HG02885 (cell line): ENCODE measurements around the gene ACTN1.
"Not testable (repeated sequence)": the region's sequence is repeated elsewhere in the genome, so short reads cannot be mapped to it uniquely, and the experiment has no call there.

Experiments
- ATAC-seq: cut with Tn5 transposase; IDR thresholded peaks from one replicate; pipeline ENCODE4 v1.9.1; 2021; ENCODE audit warnings: mild to moderate bottlenecking; ENCODE audit not compliant: unreplicated experiment, poor library complexity

The ACTN1 gene

DNA sequence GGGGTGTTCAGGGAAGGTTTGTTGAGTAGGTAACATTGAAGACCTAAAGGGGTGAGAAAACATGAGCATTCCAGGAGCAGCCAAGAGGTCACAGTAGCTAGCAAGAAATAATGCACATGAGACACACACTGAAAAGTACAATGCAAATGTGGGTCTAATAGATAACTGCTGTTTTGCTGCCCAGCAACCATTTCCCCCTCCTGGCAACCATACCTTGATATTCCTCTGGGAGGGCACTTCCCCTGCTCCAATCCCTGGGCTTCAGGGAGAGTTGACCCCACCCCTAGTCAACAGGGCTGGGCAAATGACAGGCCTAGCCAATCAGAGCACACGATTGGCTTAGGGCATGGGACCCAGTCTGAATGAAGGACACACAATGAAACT lies 8.5 kb upstream of the ACTN1 start:
- ATAC-seq, result no peak

DNA sequence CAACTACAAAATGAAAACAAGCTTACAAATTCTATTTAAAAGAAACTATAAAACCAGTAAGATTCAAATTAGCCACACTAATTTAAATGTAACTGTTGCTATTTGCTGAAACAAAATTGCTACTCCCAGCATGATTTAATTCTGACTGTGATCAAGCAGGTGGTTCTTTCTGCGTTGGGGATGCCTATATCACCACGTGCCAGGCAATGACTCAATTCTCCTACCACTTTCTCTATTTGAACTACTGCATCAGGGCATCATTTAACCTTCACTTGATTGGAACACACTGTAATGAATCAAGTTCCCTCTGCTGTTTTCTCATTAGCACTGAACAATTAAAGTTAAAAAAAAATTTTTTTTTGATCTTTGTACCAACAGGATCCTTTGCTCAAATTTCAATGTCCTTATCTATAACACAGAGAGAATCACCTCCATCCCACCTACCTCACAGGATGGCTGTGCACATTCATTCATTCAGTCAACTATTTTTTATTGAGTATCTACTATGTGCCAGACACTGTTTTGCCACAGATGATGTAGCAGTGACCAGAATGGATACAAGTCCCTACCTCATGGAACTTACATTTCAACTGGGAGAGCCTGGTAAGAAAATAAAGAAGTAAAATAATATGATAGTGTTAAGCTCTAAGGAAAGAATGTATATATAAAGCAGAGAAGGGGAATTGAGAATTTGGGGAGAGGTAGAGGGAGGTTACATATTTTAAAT lies 8.0 kb upstream of the ACTN1 start:
- ATAC-seq, result no peak

DNA sequence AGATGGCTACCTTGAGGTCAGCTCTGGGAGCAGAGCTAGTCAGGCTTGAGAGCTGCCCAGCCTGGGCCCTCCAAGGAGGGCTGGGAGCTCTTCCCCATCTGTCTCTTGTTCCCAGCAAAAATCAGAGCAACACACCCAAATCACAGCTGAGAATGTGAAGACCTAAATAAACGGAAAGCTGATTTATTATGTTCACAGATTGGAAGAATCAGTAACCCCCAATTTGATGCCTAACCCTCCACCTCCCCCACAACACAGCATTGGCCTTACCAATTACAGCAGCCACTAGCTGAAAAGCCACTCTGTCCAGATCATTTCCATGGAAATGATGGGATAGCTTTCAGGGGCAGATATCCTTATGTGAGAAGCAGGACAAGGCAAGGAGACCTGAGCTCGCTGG lies 7.1 kb upstream of the ACTN1 start:
- ATAC-seq, result no peak

DNA sequence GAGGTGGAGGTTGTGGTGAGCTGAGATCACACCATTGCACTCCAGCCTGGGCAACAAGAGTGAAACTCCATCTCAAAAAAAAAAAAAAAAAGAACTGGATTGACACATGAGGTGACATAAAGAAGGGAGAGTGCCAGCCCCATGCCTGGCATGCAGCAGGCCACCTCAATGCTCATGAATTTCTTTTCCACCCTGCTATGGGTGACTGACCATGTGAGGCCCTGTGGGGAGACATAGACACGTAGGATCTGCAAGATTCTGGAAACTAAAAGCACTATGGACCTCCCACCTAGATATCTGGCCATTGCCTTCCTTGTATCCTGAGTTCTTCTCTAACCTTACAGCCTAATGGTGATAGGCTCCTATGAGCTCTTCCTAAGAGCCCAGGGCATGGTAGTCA lies 5.6 kb upstream of the ACTN1 start:
- no peak for ATAC-seq

DNA sequence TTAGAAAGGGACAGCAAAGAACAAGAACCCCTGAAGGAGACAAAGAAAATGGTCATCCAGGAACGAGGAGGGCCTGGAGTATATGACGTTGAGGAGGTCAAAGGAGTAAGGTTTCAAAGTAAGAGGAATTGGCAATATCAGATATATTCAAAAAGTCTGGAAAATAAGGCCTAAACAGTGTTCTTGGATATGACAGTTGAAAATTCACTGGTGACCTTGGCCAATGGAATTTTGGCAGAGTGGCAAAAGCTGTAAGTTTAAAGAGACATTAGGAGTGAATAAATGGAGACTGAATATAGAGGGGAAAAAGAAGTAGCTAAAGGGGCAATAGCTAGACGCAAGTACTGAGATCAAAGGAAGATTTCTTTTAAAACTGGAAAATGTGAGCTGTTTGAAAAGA lies 4.1 kb upstream of the ACTN1 start:
- no peak for ATAC-seq

DNA sequence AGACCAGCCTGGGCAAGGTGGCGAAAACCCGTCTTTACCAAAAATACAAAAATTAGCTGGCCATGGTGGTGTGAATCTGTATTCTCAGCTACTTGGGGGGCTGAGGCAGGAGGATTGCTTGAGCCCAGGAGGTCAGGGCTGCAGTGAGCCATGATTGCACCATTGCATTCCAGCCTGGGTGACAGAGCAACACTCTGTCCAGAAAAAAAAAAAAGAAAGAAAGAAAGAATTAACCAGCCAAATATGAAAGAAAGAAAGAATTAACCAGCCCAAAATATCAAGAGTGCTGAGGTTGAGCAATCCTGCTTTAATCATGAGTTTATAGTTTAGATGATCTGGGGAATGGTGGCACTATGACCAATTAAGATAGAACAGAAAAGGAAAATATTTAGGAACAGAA lies 3.5 kb upstream of the ACTN1 start:
- no peak for ATAC-seq

DNA sequence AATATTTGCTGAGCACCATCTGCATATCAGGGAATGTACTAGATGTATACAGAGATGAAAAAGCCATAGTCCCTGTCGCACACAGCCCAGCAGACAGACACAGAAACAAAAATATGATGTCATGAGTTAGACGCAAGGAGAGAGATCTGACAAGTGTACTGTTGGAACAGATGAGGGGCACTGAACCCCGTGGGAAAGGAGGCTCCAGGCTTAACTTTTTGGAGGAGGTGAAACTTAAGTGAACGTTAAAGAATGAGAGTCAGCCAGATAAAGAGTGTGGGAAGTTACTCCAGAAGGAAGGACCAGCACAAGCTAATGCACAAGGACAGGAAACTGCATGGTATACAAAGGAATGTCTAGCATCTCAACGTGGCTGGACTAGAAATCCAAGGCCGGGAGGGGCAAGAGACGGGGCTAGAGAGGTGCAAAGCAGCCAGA lies 2.5 kb upstream of the ACTN1 start:
- no peak for ATAC-seq

DNA sequence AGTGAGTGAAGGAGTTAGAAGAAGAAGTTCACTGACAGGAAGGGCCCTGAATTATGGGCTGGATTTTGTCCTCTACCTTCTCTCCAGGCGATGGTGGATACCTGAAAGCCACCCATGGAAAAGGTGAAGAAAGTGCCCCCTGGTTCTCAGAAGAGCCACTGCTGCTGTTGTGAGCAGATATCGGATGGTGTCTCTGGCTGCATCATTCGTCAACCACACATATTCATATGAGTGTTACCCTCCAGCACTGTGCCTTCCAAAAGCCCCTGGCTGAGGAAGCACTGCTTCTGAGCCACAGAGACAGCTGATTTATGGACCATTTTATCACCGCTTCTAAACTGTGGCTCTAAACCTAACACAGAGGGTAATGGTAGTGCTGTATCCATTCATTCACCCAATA lies 2.0 kb upstream of the ACTN1 start:
- no peak for ATAC-seq

DNA sequence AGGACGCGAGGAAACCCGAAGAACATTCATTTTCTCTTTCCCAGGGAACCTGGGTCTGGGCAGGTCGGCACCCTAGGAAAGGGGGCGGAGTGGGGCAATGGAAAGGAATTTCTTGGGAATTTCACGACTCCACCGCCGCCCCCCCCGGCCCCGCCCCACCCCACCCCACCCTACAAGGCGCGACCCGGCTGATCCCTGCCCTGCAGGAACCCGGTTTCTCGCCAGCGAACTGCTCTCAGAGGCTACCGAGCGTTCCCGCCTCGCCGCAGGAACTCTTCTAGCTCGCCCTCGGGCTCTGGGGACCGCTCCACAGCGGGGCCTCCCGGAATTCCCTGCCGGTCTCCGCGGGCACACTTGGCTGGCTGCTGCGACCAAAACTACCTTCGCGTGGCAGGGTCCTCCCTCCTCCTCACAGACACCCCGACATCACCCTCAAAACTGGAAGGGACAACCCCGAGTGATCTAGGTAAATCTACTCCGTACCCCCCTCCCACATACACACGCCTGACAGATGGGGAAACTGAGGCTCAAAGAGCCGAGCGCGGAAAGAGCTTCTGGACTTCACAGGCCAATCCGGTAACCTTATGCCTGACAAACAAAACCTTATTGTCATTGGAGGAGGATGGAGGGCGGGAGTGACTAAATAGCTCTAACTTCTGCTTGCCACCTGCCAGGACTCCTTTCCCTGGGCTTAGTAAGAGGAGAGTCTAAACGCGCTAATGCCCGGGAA lies 785 bp upstream of the ACTN1 start:
- ATAC-seq, result no peak

DNA sequence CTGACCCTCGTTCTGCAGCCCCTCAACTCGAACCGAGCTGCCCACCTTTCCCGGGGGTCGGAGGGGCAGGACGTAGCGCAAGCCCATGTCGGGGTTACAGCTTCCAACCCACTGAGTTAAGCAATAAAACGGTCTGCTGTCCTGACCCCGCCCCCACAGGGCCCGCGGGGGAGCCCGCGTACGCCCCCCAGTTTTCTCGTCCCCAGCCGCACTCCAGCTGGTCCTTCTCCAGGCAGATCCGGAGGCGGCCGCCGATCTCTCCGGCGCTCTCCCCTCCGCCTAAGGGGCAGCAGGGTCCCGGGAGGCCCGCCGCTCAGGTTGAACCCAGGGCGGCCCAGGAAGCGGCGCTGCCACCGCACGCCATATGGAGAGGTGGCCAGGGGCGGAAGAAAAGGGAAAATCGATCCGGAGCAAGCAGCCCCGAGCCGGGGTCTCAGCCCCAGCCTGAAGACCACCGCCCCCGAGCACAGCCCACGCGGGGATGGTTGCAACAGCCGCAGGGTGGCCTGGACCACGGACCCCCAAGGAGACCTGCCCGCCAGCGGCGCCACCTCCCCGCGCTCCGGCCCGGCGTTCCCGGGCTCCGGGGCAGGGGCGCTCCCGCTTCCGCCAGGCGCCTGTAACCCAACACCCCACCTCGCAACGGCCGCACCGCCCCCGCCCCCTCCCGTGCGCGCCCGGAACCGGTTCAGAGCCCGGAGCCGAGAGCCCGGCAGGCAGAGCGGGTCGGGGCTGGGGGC lies 760 bp downstream of the ACTN1 start:
- no peak for ATAC-seq

DNA sequence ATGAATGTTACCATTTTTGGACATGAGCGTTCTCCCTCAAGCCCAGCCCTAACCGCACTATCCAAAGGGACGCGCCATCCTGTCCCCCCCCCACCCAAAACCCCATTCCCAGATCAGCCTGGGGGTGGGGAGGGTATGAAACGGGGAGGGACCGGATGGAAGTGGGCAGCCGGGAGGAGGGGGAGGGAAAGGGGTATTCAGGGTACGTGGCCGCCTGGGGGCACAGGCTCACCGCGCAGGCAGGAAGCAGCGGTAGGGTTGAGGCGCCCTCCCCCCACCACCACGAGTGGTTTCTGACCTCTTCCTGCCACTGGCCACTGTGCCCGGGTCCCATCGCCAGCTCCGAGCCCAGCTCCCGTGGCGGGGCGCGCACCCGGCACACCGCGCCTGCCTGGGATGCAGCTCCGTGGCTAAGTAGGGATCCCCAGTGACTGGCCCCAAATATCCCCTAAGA lies 1.4 kb downstream of the ACTN1 start:
- ATAC-seq, result no peak

DNA sequence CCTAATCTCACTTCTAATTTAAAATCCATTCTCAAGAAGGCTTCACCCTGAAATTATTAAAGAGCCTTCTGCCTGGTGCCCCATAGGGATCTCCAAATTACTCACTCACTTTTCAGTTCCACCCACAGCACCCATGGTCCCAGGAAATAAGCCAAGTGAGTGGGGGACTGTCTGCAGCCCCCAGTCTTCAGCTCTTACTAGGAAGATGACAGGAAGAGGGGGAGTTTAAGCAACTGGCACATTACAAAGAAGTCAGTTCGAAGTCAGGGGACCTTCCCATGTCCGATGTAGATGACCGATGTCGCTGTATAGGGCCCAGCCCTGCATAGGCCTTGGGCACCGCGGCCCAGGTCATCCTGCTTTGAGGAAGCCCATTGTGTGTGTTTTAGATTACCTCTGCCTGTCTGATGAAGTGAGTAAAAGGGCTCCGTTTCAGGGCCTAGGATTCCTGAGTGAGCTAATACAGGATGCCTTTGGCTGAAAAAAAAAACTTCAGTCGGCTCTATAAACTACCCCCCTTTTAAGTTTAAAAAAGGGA lies 1.9 kb downstream of the ACTN1 start:
- no peak for ATAC-seq

DNA sequence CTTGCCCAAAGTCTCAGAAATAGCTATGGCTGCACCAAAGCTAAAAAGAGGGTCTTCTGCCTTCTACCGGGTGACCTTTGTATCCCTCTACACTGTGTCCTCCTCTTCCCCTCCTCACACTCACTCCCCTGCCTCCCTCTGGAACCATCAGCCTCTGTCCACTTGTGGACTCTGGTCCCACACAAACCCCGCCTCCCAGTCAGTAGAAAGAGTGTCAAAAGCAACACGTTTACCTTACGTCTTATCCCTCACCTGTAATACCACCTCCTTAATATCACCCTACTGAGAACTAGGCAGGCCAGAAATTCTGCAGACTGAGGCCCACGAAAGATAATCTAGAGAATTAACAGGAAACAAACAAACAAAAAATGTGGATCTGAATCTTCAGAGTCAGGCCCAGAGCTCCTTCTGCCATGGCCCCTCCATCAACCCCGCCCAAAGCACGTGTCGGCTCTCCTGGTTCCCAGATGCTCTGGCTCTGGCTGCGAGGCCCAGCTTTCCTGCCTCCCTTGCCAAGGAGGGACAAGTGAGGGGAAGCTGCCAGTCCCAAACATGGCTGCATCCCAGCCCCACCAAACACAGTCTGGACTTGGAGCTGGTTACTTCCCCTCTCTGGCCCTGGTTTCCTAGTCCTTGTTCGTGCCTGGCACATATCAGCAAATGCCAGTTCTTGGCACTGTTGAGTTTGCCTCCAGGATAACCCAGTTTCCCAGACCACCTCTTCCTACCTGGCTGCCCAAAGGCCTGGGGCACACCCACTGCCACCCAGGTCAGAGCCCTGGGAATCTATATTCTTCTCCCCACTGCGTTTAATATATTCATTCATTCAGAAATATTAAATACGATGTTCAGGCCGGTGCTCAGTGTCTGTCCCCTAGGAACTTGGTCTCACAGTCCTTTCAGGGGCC lies 2.7 kb downstream of the ACTN1 start:
- no peak for ATAC-seq

DNA sequence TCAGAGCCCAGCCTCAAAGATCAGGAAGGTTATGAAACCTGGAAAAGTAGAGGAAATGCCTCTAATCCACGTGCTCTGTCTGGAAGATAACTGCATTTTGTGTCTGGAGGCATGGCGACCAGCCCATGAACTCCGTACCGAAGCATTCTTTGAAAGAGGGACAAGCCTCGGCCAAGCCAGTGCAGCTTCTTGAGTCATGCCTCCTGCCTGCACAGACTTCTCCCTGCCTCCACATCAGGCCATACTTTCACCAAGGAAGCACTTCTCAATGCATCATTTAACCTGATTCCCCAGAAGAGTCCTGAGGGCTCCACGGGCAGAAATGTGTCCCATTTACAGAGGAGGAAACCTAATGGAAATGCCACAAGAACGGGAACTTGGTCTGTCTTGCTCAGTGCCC lies 3.4 kb downstream of the ACTN1 start:
- no peak for ATAC-seq

DNA sequence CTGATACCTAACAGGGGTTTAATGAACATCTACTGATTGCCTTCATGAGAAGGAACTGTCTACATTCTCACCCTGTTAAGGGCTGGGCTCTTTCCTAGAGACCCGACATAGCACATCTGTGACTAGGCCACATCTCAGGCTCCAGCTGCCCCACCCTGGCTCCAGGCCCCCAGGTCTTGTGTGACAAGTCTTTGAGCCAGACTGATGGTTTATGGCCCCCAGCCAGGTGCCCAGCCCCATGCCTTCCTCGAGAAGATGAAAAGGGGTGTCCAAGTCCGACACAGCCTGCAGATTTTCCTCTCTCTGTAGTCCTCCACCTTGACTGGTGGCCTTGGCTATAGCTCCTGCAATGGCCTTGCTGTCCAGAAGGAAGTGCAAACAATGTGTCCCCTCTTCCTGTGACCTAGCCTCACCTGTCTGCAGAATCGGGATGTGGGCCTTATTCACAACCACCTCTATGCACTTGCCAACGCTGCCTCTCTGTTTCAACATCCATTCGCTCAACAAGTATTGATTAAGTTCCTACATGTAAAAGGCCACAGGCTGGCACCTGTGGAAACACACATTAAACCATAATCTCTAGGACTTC lies 4.2 kb downstream of the ACTN1 start:
- ATAC-seq, result no peak

DNA sequence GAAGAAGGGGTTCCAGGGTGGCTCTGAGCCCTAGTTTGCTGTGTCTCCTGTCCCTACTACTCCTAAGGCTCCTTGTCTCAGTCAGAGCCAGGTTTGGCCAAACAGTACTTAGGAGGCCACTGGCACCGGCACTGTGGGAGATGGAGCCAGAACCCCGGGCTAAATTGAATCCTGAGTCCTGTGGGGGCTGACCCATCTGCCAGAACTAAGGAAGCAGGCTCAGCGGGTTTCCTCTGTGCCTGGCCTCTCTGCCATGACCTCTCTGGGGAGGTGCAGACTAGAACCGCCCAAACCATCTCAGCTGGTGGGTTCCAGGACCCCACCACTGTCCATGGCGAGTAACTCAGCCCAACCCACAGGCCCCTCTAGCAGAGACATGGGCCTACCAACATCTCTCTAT lies 5.5 kb downstream of the ACTN1 start:
- ATAC-seq, result no peak

DNA sequence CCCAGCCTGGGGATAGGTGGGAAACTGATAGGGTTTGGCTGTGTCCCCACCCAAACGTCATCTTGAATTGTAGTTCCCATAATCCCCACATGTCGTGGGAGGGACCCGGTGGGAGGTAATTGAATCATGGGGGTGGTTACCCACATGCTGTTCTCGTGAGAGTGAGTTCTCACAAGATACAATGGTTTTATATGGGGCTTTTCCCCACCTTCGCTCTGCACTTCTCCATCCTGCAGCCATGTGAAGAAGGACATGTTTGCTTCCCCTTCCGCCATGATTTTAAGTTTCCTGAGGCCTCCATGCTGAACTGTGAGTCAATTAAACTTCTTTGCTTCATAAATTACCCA lies 5.9 kb downstream of the ACTN1 start:
- not testable (repeated sequence) for ATAC-seq

DNA sequence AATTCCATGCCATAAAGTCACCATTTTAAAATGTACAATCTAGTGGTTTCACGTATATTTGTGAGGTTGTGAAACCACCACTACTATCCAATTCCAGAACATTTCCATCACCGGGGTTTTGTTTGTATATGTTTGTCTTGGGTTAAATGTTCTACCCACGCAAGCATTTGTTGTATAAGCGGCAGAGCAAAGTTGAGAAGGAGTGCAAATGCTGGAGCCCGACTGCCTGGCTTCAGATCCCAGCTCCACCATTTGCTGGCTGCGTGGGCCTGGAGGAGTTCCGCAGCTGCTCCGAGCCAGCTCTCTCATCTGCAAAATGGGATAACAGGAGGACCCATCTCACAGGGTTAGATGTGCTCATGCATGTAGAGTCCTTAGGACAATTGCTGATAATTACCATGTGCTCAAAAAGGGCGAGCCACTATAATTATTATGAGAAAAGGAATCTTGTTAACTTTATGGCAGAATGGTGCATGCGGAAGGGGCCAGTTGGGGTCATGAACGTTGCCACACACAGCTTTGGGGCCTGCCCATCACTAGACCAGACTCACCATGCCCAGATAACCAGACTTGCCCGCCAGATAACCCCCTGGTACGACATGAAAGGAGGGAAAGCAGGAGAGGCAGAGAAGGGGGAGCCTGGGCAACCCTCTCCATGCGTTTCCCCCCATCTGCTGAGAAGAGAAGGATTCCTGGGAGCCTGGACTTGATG lies 6.4 kb downstream of the ACTN1 start:
- ATAC-seq, result no peak

DNA sequence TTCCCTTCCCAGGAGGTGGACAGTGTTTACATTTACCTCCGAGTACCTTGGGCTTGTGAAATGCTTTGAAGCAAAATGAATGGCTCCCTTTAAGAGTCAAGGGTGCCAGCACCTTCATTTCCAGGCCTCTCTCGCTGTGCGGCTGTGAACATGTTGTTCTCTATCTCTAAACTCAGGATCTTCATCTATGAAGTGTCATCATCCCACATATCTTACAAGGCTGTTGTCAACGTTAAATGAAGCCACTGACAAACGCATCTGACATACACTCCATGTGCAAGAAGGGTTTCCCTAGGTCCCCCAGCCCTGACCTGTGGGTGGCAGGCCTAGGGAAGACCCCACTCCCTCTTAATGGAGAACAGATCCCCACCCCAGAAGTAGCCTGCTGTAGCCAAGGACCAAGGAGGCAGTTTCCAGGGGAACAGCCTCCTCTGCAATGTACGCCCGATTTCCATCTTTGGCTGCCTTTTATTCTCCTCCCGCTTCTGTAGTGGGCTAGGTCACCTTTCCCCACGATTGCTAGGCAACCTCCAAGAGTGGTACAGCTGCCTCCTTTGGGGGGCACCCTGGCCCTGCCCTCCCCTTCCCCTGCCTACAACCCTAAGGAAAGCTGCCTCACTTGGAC lies 7.6 kb downstream of the ACTN1 start:
- ATAC-seq, result no peak
